ENCODE data around the gene SYNJ1. TPM values are rescaled to one million over a fixed set of nuclear protein-coding genes. Genes with fewer than 3 reads are reported as not detected.

Gene SYNJ1
- total RNA-seq, 4 donors from 2014 or later: 6.5 to 13.8 (median 7.6) TPM

DNA sequence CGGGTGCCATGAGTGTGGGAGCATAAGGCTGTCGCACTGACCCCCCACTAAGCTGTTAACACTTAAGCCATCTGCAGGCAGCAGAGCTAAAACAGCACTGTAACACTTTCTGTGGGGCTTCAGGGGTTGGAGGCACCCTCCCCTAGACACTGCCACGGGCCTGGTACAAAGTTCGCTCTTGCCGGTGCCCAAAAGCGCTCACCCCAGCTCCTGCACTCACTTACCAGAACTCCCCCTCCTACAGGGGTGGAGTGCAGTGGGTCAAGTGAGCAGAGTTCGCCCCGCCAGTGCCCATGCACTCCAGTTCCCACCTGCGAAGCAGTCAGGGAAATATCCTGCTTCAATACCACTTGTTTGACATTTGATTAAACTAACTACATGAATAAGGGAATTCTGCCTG, 69.3 kb downstream of the SYNJ1 start:
- TF ChIP-seq, protein P1, sequence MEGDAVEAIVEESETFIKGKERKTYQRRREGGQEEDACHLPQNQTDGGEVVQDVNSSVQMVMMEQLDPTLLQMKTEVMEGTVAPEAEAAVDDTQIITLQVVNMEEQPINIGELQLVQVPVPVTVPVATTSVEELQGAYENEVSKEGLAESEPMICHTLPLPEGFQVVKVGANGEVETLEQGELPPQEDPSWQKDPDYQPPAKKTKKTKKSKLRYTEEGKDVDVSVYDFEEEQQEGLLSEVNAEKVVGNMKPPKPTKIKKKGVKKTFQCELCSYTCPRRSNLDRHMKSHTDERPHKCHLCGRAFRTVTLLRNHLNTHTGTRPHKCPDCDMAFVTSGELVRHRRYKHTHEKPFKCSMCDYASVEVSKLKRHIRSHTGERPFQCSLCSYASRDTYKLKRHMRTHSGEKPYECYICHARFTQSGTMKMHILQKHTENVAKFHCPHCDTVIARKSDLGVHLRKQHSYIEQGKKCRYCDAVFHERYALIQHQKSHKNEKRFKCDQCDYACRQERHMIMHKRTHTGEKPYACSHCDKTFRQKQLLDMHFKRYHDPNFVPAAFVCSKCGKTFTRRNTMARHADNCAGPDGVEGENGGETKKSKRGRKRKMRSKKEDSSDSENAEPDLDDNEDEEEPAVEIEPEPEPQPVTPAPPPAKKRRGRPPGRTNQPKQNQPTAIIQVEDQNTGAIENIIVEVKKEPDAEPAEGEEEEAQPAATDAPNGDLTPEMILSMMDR (IDR thresholded peaks at IDR 0.05): no peak
- no peak for TF ChIP-seq POLR2A (IDR thresholded peaks at IDR 0.05)
- 97 to 98% methylated on average over 5 to 9 of the region's 9 CpGs for WGBS, 2 donors
- intact Hi-C loops (cut with DNase I): no loop called here

DNA sequence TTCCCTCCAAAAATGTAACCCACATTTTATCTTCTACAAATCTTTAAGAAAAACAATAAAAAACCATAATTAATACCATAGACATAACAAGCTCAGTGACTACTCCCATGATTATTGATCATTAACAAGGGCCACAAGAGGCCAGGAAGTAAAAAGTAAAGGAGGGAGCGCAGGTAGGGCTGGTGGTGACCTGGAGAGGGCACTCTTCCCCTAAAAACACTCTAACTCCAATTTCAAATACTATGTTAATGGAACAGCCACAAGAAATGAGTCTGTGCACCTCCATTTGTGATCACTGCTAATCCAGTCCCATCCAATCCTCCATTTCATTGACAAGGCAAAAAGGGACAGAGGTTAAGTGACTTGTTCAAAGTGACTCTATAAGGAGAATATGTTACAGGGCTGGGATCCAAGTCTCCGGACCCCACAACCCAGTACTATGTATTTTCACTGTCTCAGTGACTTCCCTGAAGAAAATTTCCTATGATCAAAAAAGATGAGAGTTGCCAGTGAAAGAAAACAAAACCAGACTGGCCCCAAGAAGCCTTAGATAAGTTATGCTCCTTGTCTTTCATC, 74.4 kb downstream of the SYNJ1 start:
- H3K9me3 ChIP-seq: no peaks in the 10 kb centered on the region
- no peaks in the 10 kb centered on the region for H3K4me1 ChIP-seq
- peaks cover 0 to 75% (median 17%) of the 10 kb centered on the region in 3 donors for H3K36me3 ChIP-seq
- intact Hi-C loops (cut with DNase I): no loop called here
- no peak for DNase-seq
- TF ChIP-seq POLR2A (IDR thresholded peaks at IDR 0.05): no peak
- TF ChIP-seq, protein P1 (IDR thresholded peaks at IDR 0.05): peak; percentile 9 to 59 (median 39)
- H3K4me3 ChIP-seq: no peak overlapping the region
- H3K27ac ChIP-seq: no peak overlapping the region
- H3K27me3 ChIP-seq: no peaks in the 10 kb centered on the region
- WGBS, 2 donors: 86 to 91% methylated on average over 2 of the region's 2 CpGs

More for the DNA sequence above, 69.3 kb downstream of the SYNJ1 start:
- Histone ChIP-seq H3K9me3 (peaks cover 0 to 3% (median under 1%) of the 10 kb centered on the region in 3 donors), H3K4me3 (no peak overlapping the region), H3K27ac (no peak overlapping the region), H3K27me3 (no peaks in the 10 kb centered on the region), H3K36me3 (peaks cover 0 to 95% (median 11%) of the 10 kb centered on the region in 3 donors), H3K4me1 (peaks cover 0 to 4% (median 0%) of the 10 kb centered on the region in 3 donors)
- DNase-seq: no peak

DNA sequence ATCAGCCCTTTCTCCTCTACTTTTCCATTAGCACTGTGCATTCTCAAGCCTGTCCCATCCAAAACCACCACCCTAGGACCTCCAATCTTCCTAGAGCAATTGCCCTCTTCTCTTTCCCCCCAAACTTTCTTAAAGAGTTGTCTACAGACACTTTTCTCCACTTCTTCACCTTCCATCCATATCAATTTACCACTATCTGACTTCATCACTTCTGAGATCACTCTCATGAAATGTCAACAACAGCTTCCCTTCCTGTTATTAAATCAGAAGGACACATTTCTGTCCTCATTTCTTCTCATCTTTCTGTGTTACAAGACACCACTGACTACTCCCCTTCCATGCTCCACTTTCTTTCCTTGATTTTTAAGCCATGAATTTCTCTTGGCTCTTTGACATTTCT, 79.6 kb downstream of the SYNJ1 start:
- Histone ChIP-seq H3K27ac (no peak overlapping the region), H3K4me3 (no peak overlapping the region), H3K27me3 (no peaks in the 10 kb centered on the region), H3K36me3 (peaks cover 0 to 80% (median 14%) of the 10 kb centered on the region in 3 donors), H3K9me3 (no peaks in the 10 kb centered on the region), H3K4me1 (no peaks in the 10 kb centered on the region)
- DNase-seq: no peak
- intact Hi-C loops (cut with DNase I): no loop called here
- TF ChIP-seq, protein P1 (IDR thresholded peaks at IDR 0.05): no peak
- no peak for TF ChIP-seq POLR2A (IDR thresholded peaks at IDR 0.05)

DNA sequence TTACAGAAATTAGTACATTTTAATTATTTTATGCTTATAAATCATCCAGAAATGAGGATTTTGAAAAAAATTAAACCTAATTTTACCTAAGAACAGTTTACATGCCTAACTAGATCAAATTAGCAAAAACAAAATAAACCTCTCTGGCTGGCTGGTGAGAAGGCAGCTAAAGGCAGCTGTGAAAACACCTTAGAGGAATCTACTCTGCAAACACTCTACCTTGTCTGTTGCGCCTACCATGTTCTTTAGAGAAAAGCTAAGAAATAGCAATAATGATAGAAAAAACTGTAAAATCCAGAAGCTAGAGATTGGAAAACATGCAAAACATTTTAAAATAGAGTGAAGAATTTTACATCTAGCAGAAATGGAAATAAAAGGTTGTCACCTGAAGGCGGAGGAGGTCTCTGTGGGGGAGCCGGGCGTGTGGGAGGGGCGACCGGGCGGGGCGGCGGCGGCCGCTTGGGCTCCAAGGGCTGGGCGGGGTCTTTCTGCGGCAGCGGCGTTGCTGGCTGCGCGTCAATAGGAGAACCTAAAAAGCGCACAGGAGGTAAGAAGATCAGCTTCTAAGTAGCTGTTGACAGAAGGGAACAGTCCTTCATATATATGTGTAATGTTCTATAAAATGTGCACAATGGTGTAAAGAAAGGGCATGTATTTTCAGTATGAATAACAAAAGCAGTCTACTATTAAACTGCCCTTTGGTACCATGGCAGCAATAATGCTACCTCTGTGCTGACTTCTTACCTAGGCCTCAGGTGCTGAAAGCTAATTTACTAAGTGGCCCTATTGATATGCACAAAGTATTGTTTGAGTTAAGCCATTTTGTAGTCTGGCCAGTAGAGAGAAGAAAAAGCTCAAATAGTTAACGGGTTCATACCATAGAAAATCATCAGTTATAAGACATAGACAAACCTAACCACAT, 82.3 kb downstream of the SYNJ1 start:
- no peak for DNase-seq
- WGBS, 2 donors: 64 to 71% methylated on average over 19 of the region's 19 CpGs
- no peaks in the 10 kb centered on the region for H3K4me1 ChIP-seq
- H3K4me3 ChIP-seq: no peak overlapping the region
- H3K36me3 ChIP-seq: peaks cover 0 to 86% (median 14%) of the 10 kb centered on the region in 3 donors
- no peaks in the 10 kb centered on the region for H3K27me3 ChIP-seq
- no peak overlapping the region for H3K27ac ChIP-seq
- H3K9me3 ChIP-seq: no peaks in the 10 kb centered on the region
- intact Hi-C loops (cut with DNase I): no loop called here
- TF ChIP-seq, protein P1 (IDR thresholded peaks at IDR 0.05): no peak
- TF ChIP-seq POLR2A (IDR thresholded peaks at IDR 0.05): no peak
